Measurements from ENCODE around the gene DOCK3.
A peak's percentile ranks its signal among the peaks of the same experiment; 100 is the strongest.
"Not testable (repeated sequence)": the region's sequence is repeated elsewhere in the genome, so short reads cannot be mapped to it uniquely, and the experiment has no call there.

The DOCK3 gene

GRCh38 chr3:51379746-51380455, 705.2 kb downstream of the DOCK3 start:
- DNase-seq: no peak

GRCh38 chr3:51380601-51381332, 706.0 kb downstream of the DOCK3 start:
- DNase-seq: no peak

DNA sequence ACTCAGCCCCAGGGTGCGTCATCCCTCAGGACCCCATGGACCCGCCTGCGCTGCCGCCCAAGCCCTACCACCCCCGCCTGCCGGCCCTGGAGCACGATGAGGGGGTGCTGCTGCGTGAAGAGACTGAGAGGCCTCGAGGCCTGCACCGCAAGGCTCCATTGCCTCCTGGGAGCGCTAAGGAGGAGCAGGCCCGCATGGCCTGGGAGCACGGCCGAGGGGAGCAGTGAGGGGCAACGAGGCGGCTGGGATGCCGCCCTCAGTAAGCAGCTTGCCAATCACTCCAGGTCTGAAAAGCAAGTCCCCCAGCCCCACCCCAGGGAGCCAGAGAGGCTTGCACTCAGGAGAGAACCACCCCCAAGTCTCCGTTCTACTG, 706.6 kb downstream of the DOCK3 start:
- DNase-seq: no peak

DNA sequence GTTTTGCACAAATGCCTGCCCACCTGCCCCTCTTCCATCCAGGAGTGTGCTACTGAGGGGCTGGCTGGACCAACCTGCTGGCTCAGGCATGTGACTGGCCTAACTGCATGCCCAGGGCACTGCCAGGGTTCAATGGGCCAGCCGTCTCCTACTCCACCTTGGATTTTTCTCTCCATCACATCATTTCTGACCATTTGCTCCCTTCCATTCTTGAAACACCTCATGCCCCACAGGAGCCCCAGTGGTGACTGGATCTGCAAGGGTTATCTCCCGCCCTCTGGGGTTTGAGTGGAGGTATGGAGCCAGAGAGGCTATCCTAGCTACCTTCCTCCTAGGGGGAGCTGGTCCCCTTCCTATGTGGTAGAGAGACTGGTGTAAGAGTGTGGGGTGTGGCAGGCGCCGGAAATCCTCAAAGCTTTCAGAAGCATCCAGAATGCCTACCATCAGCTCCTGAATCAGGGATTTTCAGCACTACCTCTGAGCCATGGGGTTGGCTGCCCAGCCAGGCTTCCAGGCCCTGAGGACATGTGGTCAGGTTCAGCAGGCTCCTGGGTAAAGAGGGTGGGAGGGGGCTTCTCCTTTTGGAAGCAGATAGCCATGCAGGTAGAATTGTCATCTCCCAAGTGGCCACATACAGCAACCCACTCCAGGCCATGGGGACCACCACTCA, 707.5 kb downstream of the DOCK3 start:
- no peak for DNase-seq

- no peak for DNase-seq
Measured at GRCh38 chr3:51382947-51383578, 708.3 kb downstream of the DOCK3 start.

GRCh38 chr3:51384055-51384725, 709.5 kb downstream of the DOCK3 start:
- DNase-seq: no peak

DNA sequence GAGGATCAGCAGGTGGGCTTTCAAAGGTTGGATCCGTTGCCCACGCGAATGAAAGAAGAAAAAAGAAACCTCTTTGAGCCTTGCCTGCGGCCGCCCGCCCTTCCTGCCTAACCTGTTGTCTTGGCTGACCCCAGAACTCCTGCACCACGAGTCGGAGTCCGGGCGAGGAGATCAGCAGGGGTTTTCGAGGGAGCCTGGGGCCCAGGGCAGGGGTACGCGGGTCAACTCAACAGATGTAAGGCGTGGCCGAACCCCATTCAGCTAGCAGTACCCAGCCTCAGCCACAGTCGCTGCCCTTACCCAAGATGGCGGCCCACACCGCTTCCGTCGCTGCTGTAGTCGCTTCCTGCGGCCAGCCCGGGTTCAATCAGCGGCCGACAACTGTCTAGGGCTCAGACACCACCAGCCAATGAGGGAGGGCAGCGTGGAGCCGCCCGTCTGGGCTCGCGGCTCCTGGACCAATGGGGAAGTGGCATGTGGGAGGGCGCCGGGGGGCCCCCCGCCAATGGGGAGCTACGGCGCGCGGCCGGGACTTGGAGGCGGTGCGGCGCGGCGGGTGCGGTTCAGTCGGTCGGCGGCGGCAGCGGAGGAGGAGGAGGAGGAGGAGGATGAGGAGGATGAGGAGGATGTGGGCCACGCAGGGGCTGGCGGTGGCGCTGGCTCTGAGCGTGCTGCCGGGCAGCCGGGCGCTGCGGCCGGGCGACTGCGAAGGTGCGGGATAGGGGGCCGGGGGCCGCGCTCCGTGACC, 710.2 kb downstream of the DOCK3 start, which contains the start of gene MANF:
TSS of gene MANF (plus strand) at position 566 of the 748 bp plus-strand sequence. CDS start at position 618, 52 bp downstream.
- DNase-seq: peak; percentile 97

- DNase-seq: no peak
Measured at GRCh38 chr3:51385621-51386091, 710.9 kb downstream of the DOCK3 start.

- DNase-seq: no peak
Measured at GRCh38 chr3:51386159-51386851, 711.6 kb downstream of the DOCK3 start.

GRCh38 chr3:51386852-51387229, 712.1 kb downstream of the DOCK3 start:
- no peak for DNase-seq

GRCh38 chr3:51387281-51387680, 712.6 kb downstream of the DOCK3 start:
- DNase-seq: not testable (repeated sequence)

DNA sequence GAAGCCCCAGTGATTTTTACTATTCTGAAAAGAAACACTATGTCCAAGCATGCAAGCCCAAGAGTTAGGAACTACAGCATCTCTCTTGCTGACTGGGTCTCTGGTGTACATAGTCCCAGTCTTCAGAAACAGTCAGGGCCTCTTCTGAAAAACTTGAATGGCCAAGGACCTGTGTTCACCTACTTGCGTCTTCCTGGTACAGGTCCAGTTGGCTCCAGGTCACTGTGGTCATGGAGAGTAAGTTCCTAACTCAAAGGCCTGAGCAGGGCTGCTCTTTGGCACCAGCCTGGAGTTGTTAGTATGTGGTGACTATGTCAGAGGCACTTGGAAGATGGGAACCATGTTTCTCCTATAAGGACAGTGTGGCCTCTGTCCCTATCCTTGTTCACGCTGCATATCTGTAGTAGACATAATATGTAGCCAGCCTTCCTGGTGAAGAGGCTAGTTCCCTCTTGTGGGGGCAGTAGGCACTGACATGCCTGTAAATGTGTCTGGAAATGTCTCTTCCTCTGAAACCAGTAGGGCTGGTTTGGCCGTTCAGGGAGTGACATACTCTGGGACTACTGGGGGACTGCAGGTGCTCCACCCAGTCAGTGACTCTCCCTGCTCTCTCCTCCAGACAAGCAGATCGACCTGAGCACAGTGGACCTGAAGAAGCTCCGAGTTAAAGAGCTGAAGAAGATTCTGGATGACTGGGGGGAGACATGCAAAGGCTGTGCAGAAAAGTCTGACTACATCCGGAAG, 713.7 kb downstream of the DOCK3 start:
- peak; percentile 59 for DNase-seq

DNA sequence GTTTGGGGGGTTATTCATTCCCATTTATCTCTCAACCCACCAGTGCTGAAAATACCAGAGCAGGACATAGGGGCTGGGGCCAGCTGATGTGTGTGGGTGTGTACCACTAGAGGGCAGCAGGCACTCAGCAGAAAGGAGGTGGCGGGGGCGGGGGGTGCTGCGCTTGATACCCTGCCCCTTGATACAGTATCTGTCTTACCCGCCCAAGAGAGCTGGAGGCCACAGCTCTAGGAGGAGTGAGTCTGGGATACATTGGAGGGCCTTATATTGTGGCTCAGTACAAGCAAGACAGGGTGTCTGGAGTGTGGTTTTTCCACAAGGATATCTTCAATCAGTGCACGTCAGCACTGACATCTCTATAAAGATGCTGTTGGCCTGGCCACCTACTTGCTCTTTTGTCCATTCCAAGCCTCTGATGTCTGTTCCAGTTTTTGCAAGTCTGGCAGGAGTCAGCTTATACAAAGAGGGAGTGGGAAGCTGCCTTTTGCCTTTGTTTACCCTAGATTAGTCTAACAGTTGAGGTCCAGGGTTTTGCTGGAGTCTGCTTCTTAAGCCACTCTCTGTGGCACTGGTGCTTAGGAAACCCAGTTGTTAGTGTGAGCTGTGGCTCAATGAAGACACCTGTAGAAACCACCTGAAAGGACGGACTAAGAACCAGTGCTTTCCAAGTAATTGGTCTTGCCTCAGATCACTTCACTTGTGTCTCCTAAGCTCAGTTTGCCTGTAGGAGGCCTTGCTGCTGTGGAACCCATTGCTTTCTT, 714.9 kb downstream of the DOCK3 start:
- DNase-seq: peak; percentile 39

DNA sequence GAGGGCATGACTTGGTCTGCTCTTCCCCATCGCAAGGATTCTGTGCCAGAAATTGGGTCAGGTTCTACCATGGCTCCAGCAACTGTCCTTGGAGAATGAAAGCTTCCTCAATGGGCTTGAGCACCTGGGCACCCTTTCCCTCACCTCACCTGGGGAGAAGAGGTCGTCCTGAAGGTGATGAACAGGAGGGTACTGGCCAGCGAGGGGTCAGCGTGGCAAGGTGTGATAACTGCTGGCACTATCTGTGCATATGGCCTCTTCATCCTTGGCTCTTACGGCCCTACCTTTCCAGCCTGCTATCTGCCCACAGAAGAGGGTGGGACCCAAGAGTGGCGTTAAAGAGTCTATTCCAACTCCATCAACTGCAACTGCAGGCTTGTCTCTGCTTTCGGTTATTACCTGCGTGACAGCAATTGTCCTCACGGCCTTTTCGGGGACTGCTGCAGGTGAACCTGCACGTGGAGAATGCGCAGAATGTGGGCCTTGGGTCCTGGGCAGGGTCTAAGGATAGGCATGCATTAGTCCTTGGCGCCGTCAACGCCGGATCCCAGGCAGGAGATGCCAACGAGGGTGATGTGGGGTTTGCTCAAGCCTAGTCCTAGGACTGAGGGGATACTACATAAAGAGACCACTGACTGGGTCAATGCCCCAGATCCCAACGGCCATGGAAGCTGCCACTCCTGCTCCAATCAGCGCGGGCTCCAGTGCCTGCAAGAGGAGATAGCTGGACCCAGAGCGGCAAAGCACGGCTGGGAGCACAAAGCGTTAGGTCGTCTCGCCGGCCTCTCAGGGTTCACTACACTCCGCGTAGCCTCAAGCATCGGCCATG, 715.7 kb downstream of the DOCK3 start:
- no peak for DNase-seq

- DNase-seq: peak; percentile 94
Measured at GRCh38 chr3:51391075-51391565, 716.4 kb downstream of the DOCK3 start, which contains the start of gene RBM15B. RBM15B (plus strand) TSS chr3:51391285; CDS start chr3:51391400, 115 bp downstream.

- DNase-seq: no peak
Measured at GRCh38 chr3:51391566-51392354, 717.0 kb downstream of the DOCK3 start.

DNA sequence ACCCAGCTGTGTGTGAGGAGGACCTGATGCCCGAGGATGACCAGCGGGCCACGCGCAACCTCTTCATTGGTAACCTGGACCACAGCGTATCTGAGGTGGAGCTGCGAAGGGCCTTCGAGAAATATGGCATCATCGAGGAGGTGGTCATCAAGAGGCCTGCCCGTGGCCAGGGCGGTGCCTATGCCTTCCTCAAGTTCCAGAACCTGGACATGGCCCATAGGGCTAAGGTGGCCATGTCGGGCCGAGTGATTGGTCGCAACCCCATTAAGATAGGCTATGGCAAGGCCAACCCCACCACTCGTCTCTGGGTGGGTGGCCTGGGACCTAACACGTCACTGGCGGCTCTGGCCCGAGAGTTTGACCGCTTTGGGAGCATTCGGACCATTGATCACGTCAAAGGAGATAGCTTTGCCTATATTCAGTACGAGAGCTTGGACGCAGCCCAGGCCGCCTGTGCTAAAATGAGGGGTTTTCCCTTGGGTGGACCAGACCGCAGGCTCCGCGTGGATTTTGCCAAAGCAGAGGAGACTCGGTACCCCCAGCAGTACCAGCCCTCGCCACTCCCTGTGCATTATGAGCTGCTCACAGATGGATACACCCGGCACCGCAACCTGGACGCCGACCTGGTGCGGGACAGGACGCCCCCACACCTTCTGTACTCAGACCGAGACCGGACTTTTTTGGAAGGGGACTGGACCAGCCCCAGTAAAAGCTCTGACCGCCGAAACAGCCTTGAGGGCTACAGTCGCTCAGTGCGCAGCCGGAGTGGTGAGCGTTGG, 717.8 kb downstream of the DOCK3 start:
- DNase-seq: no peak

Measured in MV-4-11 (cell line).